Measurements from ENCODE around the gene PHYH. TPM values are rescaled to one million over a fixed set of nuclear protein-coding genes. Genes with fewer than 3 reads are reported as not detected.

Gene PHYH
- total and polyA plus RNA-seq, 2 of the 4 experiments (the other 2 are of a cell fraction): 10.9 to 13.4 TPM

DNA sequence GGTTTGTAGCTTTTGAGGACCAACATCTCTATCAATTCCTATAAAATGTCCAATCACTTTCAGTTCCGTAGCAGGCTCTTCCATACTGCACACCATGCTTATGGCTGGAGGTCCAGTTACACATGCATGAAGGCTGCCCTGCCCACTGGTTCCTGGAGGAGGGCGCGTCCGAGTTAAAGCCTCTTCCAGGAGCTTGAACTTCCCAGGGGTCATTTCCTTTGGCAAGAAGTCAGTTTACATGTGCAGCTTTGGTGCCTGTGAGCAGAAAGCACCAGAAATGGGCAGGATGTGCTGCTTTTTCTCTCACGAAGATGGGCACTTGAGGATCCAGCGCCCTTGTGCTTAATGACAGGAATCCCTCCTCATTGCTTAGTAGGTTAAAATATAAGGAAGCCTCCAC lies 17.6 kb upstream of the PHYH start:
- Histone ChIP-seq H3K36me3 (ENCODE audit: control insufficient read depth, insufficient read depth, low read length) (peaks cover 16% of the 10 kb centered on the region), H4K20me1 (ENCODE audit: insufficient read depth, low read length) (no peaks in the 10 kb centered on the region), H3K4me1 (ENCODE audit: control insufficient read depth, insufficient read depth, low read length) (no peaks in the 10 kb centered on the region), H2AK5ac (ENCODE audit: low read depth, low read length) (no peak overlapping the region), H4K91ac (ENCODE audit: insufficient read depth, low read depth, low read length) (no peak overlapping the region), H3K9ac (ENCODE audit: low read depth, low read length) (no peak overlapping the region), H3K14ac (replicated peaks; ENCODE audit: low read depth, low read length) (no peak overlapping the region), H2BK120ac (ENCODE audit: low read depth, low read length) (no peak overlapping the region), H3K27ac (ENCODE audit: insufficient read depth, low read length) (no peak overlapping the region), H2AFZ (replicated peaks; ENCODE audit: low read length, poor library complexity) (no peak overlapping the region), H3K27me3 (ENCODE audit: control insufficient read depth, insufficient read depth, low read length) (no peaks in the 10 kb centered on the region), H2BK15ac (ENCODE audit: low read depth, low read length) (no peak overlapping the region), H2BK20ac (ENCODE audit: low read depth, low read length) (no peak overlapping the region), H3K9me1 (ENCODE audit: insufficient read depth, low read length) (no peaks in the 10 kb centered on the region), H4K8ac (ENCODE audit: low read depth in 2 of 2, low read length in 2 of 2) (no peak overlapping the region), H3K56ac (ENCODE audit: extremely low read depth, insufficient read depth, low read length) (no peak overlapping the region), H2AK9ac (replicated peaks; ENCODE audit: low read depth, low read length, poor library complexity) (no peak overlapping the region), H2BK5ac (ENCODE audit: low read depth, low read length, poor library complexity, severe bottlenecking) (no peak overlapping the region), H3K23ac (ENCODE audit: low read depth, low read length) (no peak overlapping the region), H3K18ac (ENCODE audit: low read depth, low read length) (no peak overlapping the region), H3K4ac (ENCODE audit: low read depth, low read length) (no peak overlapping the region), H3K79me1 (ENCODE audit: low read depth in 1 of 2, low read length in 2 of 2) (no peaks in the 10 kb centered on the region), H4K5ac (ENCODE audit: low read depth, low read length) (no peak overlapping the region), H3K4me3 (ENCODE audit: insufficient read depth, low read depth, low read length) (no peak overlapping the region), H3K4me2 (ENCODE audit: low read depth, low read length) (no peak overlapping the region), H3K9me3 (ENCODE audit: control insufficient read depth, insufficient read depth, low read length) (no peaks in the 10 kb centered on the region)
- BruUV-seq (replicated peaks): no TSS peak
- dilution Hi-C loops (cut with HindIII; ENCODE audit: low sequenced_read_pairs, unreplicated experiment) (no loop called here), intact Hi-C loops (cut with micrococcal nuclease) (no loop called here), in situ Hi-C loops (cut with MboI; ENCODE audit: low sequenced_read_pairs) (no loop called here)
- no peak for ATAC-seq (ENCODE audit: low read depth)
- DNase-seq: no peak
- TF ChIP-seq RFX5 (IDR thresholded peaks at IDR 0.05; ENCODE audit: low read depth, low read length) (no peak), RCOR1 (IDR thresholded peaks at IDR 0.05; ENCODE audit: insufficient replicate concordance, low read length) (no peak), MAFK (IDR thresholded peaks at IDR 0.05; ENCODE audit: low read depth, low read length) (no peak), POLR2A (IDR thresholded peaks at IDR 0.05; ENCODE audit: low read depth, low read length) (no peak), RAD21 (IDR thresholded peaks at IDR 0.05; ENCODE audit: low read length) (no peak), CEBPB (IDR thresholded peaks at IDR 0.05; ENCODE audit: low read depth, low read length) (no peak), MAZ (IDR thresholded peaks at IDR 0.05; ENCODE audit: borderline replicate concordance, low read depth, low read length) (no peak), MXI1 (IDR thresholded peaks at IDR 0.05; ENCODE audit: borderline replicate concordance, low read depth, low read length) (no peak), SMC3 (IDR thresholded peaks at IDR 0.05; ENCODE audit: low read depth, low read length) (no peak), BHLHE40 (IDR thresholded peaks at IDR 0.05; ENCODE audit: low read depth, low read length) (no peak), NFE2L2 (IDR thresholded peaks at IDR 0.05; ENCODE audit: low read depth, low read length) (no peak), FOS (IDR thresholded peaks at IDR 0.05; ENCODE audit: low read depth, low read length) (no peak), CHD1 (IDR thresholded peaks at IDR 0.05; ENCODE audit: low read depth, low read length) (no peak)
- TF ChIP-seq, protein P1, sequence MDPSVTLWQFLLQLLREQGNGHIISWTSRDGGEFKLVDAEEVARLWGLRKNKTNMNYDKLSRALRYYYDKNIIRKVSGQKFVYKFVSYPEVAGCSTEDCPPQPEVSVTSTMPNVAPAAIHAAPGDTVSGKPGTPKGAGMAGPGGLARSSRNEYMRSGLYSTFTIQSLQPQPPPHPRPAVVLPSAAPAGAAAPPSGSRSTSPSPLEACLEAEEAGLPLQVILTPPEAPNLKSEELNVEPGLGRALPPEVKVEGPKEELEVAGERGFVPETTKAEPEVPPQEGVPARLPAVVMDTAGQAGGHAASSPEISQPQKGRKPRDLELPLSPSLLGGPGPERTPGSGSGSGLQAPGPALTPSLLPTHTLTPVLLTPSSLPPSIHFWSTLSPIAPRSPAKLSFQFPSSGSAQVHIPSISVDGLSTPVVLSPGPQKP (IDR thresholded peaks at IDR 0.05; ENCODE audit: borderline replicate concordance, low read depth, low read length): no peak
- WGBS, 2 experiments (ENCODE audit: extremely low coverage in 2 of 2, insufficient read length in 1 of 2): 65% methylated on average over 4 of the region's 6 CpGs; no CpG with 5 or more reads in 1 of the 2 experiments
- ChIA-PET POLR2A (ENCODE audit: unreplicated experiment) (interaction anchor here (0.6 kb wide), 1 partner anchor 15 kb away, joined by 4 read pairs; no protein-coding TSS in a partner anchor), CTCF (interaction anchor here (0.9 kb wide), 1 partner anchor 15 kb away, joined by 3 read pairs; no protein-coding TSS in a partner anchor)
